NCI-H2029 treated with DMSO at 0.1 percent for 48 hours (cell line): Measurements from ENCODE around the gene ZNF630.
"Not testable (repeated sequence)": the region's sequence is repeated elsewhere in the genome, so short reads cannot be mapped to it uniquely, and the experiment has no call there.

Experiments
- DNase-seq: peaks from one replicate; lab custom pipeline; 2025; lab: John Stamatoyannopoulos, UW

The ZNF630 gene

DNA sequence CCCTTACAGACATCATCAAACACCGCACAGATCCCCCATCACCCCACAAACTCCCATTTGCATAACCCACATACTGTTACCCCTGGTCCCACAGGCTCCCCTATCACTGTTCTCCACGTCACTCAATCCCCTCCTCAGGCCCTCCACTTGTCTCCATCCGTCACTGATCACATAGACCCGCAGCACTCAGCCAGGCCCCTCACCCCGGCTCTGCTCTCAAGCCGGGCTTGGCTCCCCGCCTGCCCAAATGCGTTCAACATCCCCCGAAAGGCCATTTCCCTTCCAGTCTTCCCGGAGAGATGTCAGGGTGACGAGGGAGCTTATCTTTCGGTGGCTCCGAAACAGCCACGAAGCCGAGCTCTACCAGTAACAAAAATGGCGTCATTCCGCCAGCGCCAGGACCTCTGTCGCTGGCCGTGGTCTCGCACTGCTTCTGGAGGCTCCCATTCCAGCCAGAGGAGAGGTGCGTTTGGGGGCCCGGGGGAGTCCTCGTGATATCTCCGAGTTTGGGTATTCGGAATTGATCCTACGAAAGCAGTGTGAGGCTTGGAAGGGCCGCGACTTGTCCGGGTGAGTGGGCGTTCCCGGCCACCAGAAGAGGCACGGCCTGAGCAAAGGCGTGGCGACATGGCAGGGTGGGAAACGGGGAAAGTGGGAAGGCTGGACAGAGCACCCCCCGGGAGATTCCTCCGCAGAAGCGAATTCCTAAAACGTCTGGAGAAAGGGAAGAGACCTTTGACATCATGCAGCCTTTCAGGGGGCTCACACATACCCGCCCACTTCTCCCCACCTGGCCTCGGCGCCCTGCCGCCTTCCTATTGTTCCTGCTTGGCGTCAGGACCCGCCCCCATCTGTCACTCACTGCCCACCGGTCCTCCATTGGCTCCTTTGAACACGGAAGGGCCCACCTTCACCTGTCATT is at the start of gene ZNF630:
Gene ZNF630, minus strand, starts transcription at position 577 of the 922 bp plus-strand sequence. CDS start 4,754 bp downstream, outside the sequence.
- DNase-seq = peak; percentile 39

DNA sequence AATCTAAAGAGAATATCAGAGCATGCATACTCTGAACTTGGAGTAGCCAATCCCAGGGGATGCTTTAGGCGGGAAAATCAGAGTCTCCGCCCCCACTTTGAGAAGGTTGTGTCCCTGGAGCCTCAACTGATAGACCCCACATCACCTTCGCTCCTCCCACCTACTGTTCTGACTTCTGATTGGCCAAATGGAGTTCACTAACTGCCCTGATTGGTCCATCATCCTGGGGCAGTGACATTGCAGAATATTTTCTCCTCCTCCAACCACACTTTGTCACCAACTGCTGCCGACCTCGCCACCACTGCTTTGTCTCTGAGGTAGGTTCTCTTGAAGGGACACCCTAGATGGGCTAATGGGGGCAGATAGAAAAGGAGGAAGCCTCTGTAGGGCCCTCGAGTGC is 36.3 kb upstream of the ZNF630 start:
- DNase-seq = no peak

DNA sequence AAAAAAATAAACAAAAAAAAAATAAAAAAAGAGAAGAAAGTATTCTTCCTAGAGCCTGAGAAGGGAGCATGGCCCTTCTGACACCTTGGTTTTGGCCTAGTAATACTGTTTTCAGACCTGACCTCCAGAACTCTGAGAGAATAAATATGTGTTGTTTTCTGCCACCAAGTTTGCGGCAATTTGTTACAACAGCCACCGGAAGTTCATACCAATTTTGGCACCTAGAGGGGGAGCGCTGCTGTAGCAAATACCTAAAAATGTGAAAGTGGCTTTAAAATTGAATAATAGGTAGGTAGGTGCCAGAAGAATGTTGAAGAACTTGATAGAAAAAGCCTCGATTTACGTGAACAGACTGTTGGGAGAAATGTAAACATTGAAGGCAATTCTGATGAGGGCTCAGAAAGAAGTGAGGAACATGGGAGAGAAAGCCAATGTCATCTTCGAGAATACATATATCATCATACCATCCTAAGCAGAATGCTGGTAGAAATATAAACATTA is 31.5 kb upstream of the ZNF630 start:
- no peak for DNase-seq

GRCh38 chrX:48101443-48101842 is 30.0 kb upstream of the ZNF630 start:
- DNase-seq = no peak

DNA sequence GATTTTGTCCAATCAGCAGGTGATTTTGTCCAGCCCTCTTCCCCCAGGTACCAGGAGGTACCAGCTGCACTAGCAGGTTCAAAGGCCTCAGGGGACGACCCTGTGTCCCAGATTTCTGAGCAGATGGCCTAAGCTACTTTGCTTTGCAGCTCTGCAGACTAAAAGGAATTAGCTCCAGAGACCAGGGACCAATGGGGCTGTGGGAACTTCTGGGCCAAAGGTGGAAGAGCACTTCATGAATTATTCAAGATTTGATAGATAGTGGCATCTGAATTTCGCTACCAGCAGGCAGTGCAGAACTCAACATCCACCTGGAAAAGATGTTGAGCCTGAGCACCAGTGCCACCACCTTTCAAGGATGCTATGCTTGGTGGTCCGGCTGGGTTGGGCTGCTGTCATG is 21.1 kb upstream of the ZNF630 start:
- not testable (repeated sequence) for DNase-seq

DNA sequence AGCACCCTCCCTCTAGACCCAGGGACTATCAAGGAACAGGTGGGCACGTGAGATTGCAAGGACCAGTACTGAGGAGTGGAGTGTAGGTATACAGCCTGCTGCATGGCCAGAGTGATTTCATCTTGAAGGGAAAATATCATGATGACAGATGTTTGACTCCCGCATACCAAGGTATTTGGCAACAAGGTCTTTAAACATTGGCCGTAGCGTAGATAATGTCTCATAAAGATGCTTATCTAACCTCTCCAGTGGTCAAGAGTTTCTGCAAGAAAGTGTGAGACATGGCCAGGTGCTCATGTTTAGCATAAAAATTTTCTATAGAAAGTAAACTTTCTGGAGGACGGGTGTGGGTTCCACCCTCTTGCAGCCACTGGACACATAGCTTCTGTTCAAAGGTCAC is 18.7 kb upstream of the ZNF630 start:
- no peak for DNase-seq

- DNase-seq = no peak
Measured at GRCh38 chrX:48086082-48086481, 14.6 kb upstream of the ZNF630 start.

GRCh38 chrX:48083706-48084105 is 12.3 kb upstream of the ZNF630 start:
- no peak for DNase-seq

GRCh38 chrX:48083212-48083611 is 11.8 kb upstream of the ZNF630 start:
- DNase-seq = no peak

DNA sequence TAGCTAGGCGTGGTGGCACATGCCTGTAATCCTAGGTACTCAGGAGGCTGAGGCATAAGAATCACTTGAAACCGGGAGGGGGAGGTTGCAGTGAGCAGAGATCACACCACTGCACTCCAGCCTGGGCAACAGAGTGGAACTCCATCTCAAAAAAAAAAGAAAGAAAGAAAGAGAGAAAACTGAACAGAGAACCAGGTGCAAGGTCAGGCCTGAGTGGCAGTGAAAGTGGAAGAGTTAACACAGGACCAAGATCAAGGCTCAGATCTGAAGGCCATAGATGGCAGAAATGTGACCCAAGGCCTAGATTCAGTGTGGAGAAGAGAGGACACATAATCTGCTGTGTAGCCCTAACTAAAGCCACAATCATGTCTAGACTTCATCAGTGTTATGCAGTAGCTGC is 4.9 kb upstream of the ZNF630 start:
- DNase-seq = no peak

DNA sequence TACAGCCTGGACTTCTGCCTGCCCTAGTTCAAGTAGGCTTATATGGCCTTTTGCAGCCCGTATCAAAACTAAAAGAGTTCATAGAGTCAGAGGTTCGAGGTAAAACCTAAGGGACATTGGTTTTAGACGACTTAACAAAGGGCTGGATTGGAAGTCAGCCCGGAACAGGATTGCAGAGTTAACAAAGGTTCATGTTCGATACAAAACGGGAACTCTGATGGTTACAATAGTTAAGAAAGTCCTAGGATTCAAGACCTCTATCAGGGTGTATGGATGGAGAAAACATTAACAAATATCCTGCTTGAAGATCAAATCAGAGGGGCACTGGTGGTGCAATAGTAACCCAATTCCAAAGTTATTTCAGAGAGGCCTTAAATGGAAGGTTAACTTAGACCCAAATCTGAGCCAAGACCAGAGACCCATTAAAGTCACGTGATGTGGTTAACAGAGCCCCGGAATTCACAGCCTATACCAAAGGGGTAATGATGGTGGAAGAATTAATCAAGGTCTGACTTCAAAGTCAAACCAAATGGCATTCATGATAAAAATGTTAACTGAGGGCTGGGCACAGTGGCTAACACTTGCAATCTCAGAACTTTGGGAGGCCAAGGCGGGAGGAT is 656 bp upstream of the ZNF630 start:
- no peak for DNase-seq

- no peak for DNase-seq
Measured at GRCh38 chrX:48068096-48068887, 3.1 kb downstream of the ZNF630 start.

- DNase-seq = no peak
Measured at GRCh38 chrX:48064261-48064660, 7.2 kb downstream of the ZNF630 start.

- DNase-seq = no peak
Measured at GRCh38 chrX:48059296-48059639, 12.2 kb downstream of the ZNF630 start.

DNA sequence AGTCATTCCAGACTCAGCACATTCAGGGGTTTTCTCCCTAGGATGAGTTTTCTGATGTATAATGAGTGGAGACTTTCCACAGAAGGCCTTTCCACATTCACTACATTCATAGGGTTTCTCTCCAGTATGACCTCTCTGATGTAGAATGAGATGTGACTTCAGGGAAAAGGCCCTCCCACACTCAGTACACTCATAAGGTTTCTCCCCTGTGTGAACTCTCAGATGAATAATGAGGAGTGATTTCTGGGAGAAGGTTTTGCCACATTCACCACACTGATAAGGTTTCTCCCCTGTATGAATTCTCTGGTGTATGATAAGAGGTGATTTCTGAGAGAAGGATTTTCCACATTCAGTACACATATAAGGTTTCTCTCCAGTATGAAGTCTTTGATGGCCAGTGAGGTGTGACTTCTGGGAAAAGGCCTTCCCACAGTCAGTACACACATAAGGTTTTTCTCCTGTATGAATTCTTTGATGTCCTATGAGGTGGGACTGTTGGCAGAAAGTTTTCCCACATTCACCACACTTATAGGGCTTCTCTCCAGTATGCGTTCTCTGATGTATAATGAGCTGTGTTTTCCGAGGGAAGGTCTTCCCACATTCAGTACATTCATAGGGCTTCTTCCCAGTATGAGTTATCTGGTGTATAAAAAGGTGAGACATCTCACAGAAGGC is 12.7 kb downstream of the ZNF630 start:
- DNase-seq = no peak

- no peak for DNase-seq
Measured at GRCh38 chrX:48046846-48047245, 24.6 kb downstream of the ZNF630 start.

DNA sequence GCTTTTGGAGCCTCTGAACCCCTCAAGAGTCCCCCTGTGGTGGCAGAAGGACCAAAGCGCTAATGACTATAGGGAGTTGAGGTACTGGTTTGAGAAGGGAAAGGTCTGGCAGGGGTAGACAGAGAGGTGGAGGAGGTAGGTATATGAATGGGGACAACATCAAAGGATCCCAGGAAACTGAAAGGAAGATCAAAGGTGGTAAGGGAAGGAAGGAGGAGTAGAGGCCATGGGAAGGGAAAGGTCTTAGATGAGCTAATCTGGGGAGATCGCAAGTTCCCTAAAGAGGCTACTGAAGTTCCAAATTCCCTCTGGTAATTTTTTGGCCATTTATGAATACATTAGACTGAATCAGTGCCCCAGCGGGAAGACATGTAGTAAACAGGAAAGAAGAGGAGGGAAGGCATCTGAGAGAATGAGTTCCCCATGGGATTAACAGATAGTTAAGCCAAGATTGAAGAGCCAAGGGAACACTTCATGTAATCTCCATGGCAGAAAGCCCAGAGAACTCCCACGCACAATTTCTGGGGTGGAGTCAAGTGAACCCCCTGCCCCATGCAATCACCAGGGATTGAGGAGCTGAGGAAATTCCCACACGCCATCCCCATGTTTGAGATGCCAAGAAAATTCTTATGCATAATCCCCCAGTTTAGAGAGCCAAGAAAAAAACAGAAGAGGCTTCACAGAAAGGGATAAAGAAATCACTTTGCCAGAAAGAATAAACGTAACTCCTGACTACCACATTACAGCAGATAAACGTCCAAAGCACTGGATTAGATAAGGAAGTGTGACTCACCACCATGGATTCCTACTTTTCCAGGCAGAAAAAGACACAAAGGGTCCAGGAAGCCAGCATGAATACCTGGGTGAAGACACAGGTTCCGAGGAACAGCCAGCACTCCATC is 25.8 kb downstream of the ZNF630 start:
- DNase-seq = no peak

- DNase-seq = no peak
Measured at GRCh38 chrX:48043056-48043455, 28.4 kb downstream of the ZNF630 start.

DNA sequence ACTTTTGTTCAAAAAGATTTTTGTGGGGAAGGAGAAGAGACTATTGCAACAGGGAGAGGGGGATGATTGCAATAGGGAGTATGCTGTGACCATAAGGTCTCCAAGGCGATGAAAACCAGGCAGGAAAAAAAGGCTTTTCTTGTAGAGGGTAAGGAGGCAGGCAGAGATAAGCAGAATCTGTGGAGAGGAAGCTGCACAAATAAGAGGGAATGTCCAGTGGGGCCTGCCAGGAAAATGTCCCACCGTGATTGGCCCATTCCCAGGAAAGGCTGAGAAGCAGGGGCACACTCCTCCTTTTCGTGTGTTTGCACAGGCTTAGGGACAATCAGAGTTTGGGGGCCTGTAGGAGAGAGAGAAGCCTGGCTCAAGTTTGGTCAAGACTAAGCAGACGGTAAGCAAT is 35.5 kb downstream of the ZNF630 start:
- DNase-seq = no peak

GRCh38 chrX:48030641-48031173 is 40.7 kb downstream of the ZNF630 start:
- not testable (repeated sequence) for DNase-seq

- DNase-seq = no peak
Measured at GRCh38 chrX:48030237-48030636, 41.2 kb downstream of the ZNF630 start.
